CD4-positive, CD25-positive, alpha-beta regulatory T cell (primary cell): Measurements from ENCODE around the gene IQGAP1. TPM values are rescaled to one million over a fixed set of nuclear protein-coding genes. Genes with fewer than 3 reads are reported as not detected.
"Not testable (repeated sequence)": the region's sequence is repeated elsewhere in the genome, so short reads cannot be mapped to it uniquely, and the experiment has no call there.

Experiments
- ATAC-seq, 2 donors: fragments of 150-1000 bp; cut with Tn5 transposase; one replicate each; pipeline ENCODE4 v1.10.0; 2021; ENCODE audit warnings: low read depth in 2 of 2, moderate number of reproducible peaks in 2 of 2, moderate library complexity in 1 of 2
- DNase-seq, 3 donors: peaks; one replicate each; pipeline versions ENCODE4 v3.0.0 to v3.0.0-alpha.2; 2012 to 2022; ENCODE audit warnings: mixed read lengths in 1 of 3
- H3K27ac ChIP-seq: one replicate; pipeline ENCODE4 v1.7.0; 2013; ENCODE audit warnings: mild to moderate bottlenecking, low read length; ENCODE audit not compliant: insufficient read depth, poor library complexity, severe bottlenecking
- H3K27me3 ChIP-seq: one replicate; pipeline ENCODE4 v1.7.0; 2013; ENCODE audit warnings: low read length; ENCODE audit not compliant: control insufficient read depth, insufficient read depth
- H3K36me3 ChIP-seq: one replicate; pipeline ENCODE4 v1.7.0; 2013; ENCODE audit warnings: mild to moderate bottlenecking, low read length, moderate library complexity; ENCODE audit not compliant: control insufficient read depth, insufficient read depth
- H3K4me1 ChIP-seq: 2 replicates; pipeline ENCODE4 v1.7.0; 2013; ENCODE audit warnings: mild to moderate bottlenecking, low read length; ENCODE audit not compliant: insufficient read depth, control insufficient read depth, poor library complexity, severe bottlenecking
- H3K4me3 ChIP-seq: one replicate; pipeline ENCODE4 v1.7.0; 2013; ENCODE audit warnings: low read depth, mild to moderate bottlenecking, low read length, moderate library complexity
- H3K9me3 ChIP-seq, 2 experiments: 1 replicate in 1 of 2; 2 replicates in 1 of 2; pipeline ENCODE4 v1.7.0; 2013; ENCODE audit warnings: low read length in 2 of 2, mild to moderate bottlenecking in 1 of 2, moderate library complexity in 1 of 2; ENCODE audit not compliant: control insufficient read depth in 2 of 2
- H3K27ac Mint-ChIP-seq, 3 donors: one replicate each; pipeline ENCODE4 v1.8.0; 2020 to 2022; ENCODE audit warnings: mild to moderate bottlenecking in 3 of 3, mixed read lengths in 3 of 3, moderate library complexity in 2 of 3
- H3K27me3 Mint-ChIP-seq: one replicate; pipeline ENCODE4 v1.8.0; 2022; ENCODE audit warnings: mild to moderate bottlenecking, mixed read lengths
- H3K36me3 Mint-ChIP-seq: one replicate; pipeline ENCODE4 v1.8.0; 2020; ENCODE audit warnings: mixed read lengths
- H3K4me1 Mint-ChIP-seq, 4 donors: one replicate each; pipeline ENCODE4 v1.8.0; 2020 to 2022; ENCODE audit warnings: mixed read lengths in 4 of 4, mild to moderate bottlenecking in 1 of 4
- H3K4me3 Mint-ChIP-seq, 4 donors: one replicate each; pipeline ENCODE4 v1.8.0; 2020 to 2022; ENCODE audit warnings: mild to moderate bottlenecking in 4 of 4, mixed read lengths in 4 of 4, moderate library complexity in 3 of 4
- H3K9me3 Mint-ChIP-seq, 7 donors: one replicate each; pipeline ENCODE4 v1.8.0; 2020 to 2022; ENCODE audit warnings: mixed read lengths in 7 of 7, mild to moderate bottlenecking in 3 of 7, moderate library complexity in 2 of 7
- polyA plus RNA-seq, 4 donors: library from polyadenylated mRNA; unstranded; fragments of 300-500 nt; fragmentation: Illumina TruSeq; gene quantifications; one replicate each; pipeline ENCODE4 v1.2.3, GENCODE V29; 2021
- total RNA-seq: library from RNA; stranded (reverse); gene quantifications from one replicate; pipeline ENCODE4 v1.2.3, GENCODE V29; 2022

IQGAP1 gene
- total and polyA plus RNA-seq, 5 donors from 2014 or later: 98.2 to 198 (median 144) TPM

- H3K4me1 ChIP-seq, H3K9me3 ChIP-seq, H3K27ac ChIP-seq, H3K9me3 Mint-ChIP-seq, H3K27me3 ChIP-seq, H3K27me3 Mint-ChIP-seq, H3K4me3 ChIP-seq, H3K36me3 Mint-ChIP-seq, H3K36me3 ChIP-seq: not testable (repeated sequence)
- Mint-ChIP-seq H3K4me1 (peaks cover 0 to 23% (median 10%) of the 10 kb centered on the region in 4 donors), H3K27ac (peak overlapping the region; percentile 79 to 92 (median 79)), H3K4me3 (peak overlapping the region in 2 of 4 donors; percentile 19 to 74)
- DNase-seq: peak in 2 of 3 donors; percentile 19 to 31
- ATAC-seq: peak in 1 of 2 donors; percentile 31
These were observed 123.2 kb downstream of the IQGAP1 start for GRCh38 chr15:90511211-90511618.

- no peak overlapping the region for H3K27ac Mint-ChIP-seq
These were observed 124.2 kb downstream of the IQGAP1 start for GRCh38 chr15:90512276-90512675.

GRCh38 chr15:90512981-90513380 lies 124.9 kb downstream of the IQGAP1 start:
- H3K4me1 ChIP-seq: no peaks in the 10 kb centered on the region
- no peaks in the 10 kb centered on the region for H3K27me3 ChIP-seq
- DNase-seq (no peak), ATAC-seq (no peak)
- H3K4me3 Mint-ChIP-seq: no peak overlapping the region
- H3K9me3 ChIP-seq: no peaks in the 10 kb centered on the region
- H3K27ac ChIP-seq: no peak overlapping the region
- H3K36me3 Mint-ChIP-seq: no peaks in the 10 kb centered on the region
- H3K27ac Mint-ChIP-seq: no peak overlapping the region
- H3K9me3 Mint-ChIP-seq: peaks cover 0 to 2% (median 0%) of the 10 kb centered on the region in 7 donors
- H3K36me3 ChIP-seq: no peaks in the 10 kb centered on the region
- H3K4me3 ChIP-seq: no peak overlapping the region
- peaks cover 0 to 23% (median 10%) of the 10 kb centered on the region in 4 donors for H3K4me1 Mint-ChIP-seq
- no peaks in the 10 kb centered on the region for H3K27me3 Mint-ChIP-seq

More at GRCh38 chr15:90512276-90512675, 124.2 kb downstream of the IQGAP1 start:
- Mint-ChIP-seq H3K27me3 (no peaks in the 10 kb centered on the region), H3K36me3 (no peaks in the 10 kb centered on the region), H3K4me3 (peak overlapping the region in 1 of 4 donors; percentile 74), H3K4me1 (peaks cover 0 to 23% (median 10%) of the 10 kb centered on the region in 4 donors), H3K9me3 (peaks cover 0 to 2% (median 0%) of the 10 kb centered on the region in 7 donors)
- DNase-seq: no peak
- Histone ChIP-seq H3K9me3 (no peaks in the 10 kb centered on the region), H3K27me3 (no peaks in the 10 kb centered on the region), H3K27ac (no peak overlapping the region), H3K36me3 (no peaks in the 10 kb centered on the region), H3K4me1 (no peaks in the 10 kb centered on the region), H3K4me3 (no peak overlapping the region)
- no peak for ATAC-seq

GRCh38 chr15:90513448-90513847 lies 125.4 kb downstream of the IQGAP1 start:
- H3K27ac ChIP-seq: no peak overlapping the region
- H3K4me3 ChIP-seq: no peak overlapping the region
- peaks cover 0 to 23% (median 10%) of the 10 kb centered on the region in 4 donors for H3K4me1 Mint-ChIP-seq
- no peak overlapping the region for H3K4me3 Mint-ChIP-seq
- no peak for ATAC-seq
- no peak overlapping the region for H3K27ac Mint-ChIP-seq
- no peaks in the 10 kb centered on the region for H3K27me3 Mint-ChIP-seq
- no peaks in the 10 kb centered on the region for H3K27me3 ChIP-seq
- no peaks in the 10 kb centered on the region for H3K36me3 ChIP-seq
- no peak for DNase-seq
- H3K4me1 ChIP-seq: no peaks in the 10 kb centered on the region
- H3K36me3 Mint-ChIP-seq: no peaks in the 10 kb centered on the region
- no peaks in the 10 kb centered on the region for H3K9me3 ChIP-seq
- peaks cover 0 to 2% (median 0%) of the 10 kb centered on the region in 7 donors for H3K9me3 Mint-ChIP-seq

GRCh38 chr15:90513893-90514292 lies 125.9 kb downstream of the IQGAP1 start:
- not testable (repeated sequence) for H3K4me1 ChIP-seq, H3K27me3 ChIP-seq, DNase-seq, H3K36me3 ChIP-seq, ATAC-seq, H3K27ac Mint-ChIP-seq, H3K4me3 ChIP-seq, H3K4me3 Mint-ChIP-seq, H3K27ac ChIP-seq, H3K9me3 ChIP-seq, H3K27me3 Mint-ChIP-seq, H3K36me3 Mint-ChIP-seq, H3K9me3 Mint-ChIP-seq
- H3K4me1 Mint-ChIP-seq: peaks cover 0 to 23% (median 10%) of the 10 kb centered on the region in 4 donors

GRCh38 chr15:90519688-90520087 lies 131.6 kb downstream of the IQGAP1 start:
- Histone ChIP-seq H3K4me3 (no peak overlapping the region), H3K27ac (no peak overlapping the region), H3K27me3 (no peaks in the 10 kb centered on the region), H3K4me1 (no peaks in the 10 kb centered on the region), H3K36me3 (no peaks in the 10 kb centered on the region), H3K9me3 (no peaks in the 10 kb centered on the region)
- H3K4me3 Mint-ChIP-seq: no peak overlapping the region
- no peaks in the 10 kb centered on the region for H3K9me3 Mint-ChIP-seq
- H3K27me3 Mint-ChIP-seq: no peaks in the 10 kb centered on the region
- DNase-seq (no peak), ATAC-seq (no peak)
- no peak overlapping the region for H3K27ac Mint-ChIP-seq
- no peaks in the 10 kb centered on the region for H3K36me3 Mint-ChIP-seq
- H3K4me1 Mint-ChIP-seq: peaks cover 0 to 3% (median 2%) of the 10 kb centered on the region in 4 donors

- H3K36me3 Mint-ChIP-seq: no peaks in the 10 kb centered on the region
- H3K4me1 Mint-ChIP-seq: peaks cover 0 to 3% (median 2%) of the 10 kb centered on the region in 4 donors
These were observed 132.3 kb downstream of the IQGAP1 start for GRCh38 chr15:90520365-90520764.

GRCh38 chr15:90523373-90523772 lies 135.3 kb downstream of the IQGAP1 start:
- no peaks in the 10 kb centered on the region for H3K27me3 ChIP-seq
- ATAC-seq (no peak), DNase-seq (no peak)
- Mint-ChIP-seq H3K4me1 (peaks cover 0 to 5% (median 3%) of the 10 kb centered on the region in 4 donors), H3K9me3 (no peaks in the 10 kb centered on the region), H3K27ac (no peak overlapping the region), H3K27me3 (no peaks in the 10 kb centered on the region), H3K4me3 (no peak overlapping the region), H3K36me3 (no peaks in the 10 kb centered on the region)
- H3K4me3 ChIP-seq: no peak overlapping the region
- no peaks in the 10 kb centered on the region for H3K4me1 ChIP-seq
- no peaks in the 10 kb centered on the region for H3K36me3 ChIP-seq
- H3K27ac ChIP-seq: no peak overlapping the region
- H3K9me3 ChIP-seq: no peaks in the 10 kb centered on the region

More at GRCh38 chr15:90520365-90520764, 132.3 kb downstream of the IQGAP1 start:
- H3K27me3 Mint-ChIP-seq: no peaks in the 10 kb centered on the region
- Histone ChIP-seq H3K27me3 (no peaks in the 10 kb centered on the region), H3K4me3 (no peak overlapping the region), H3K4me1 (no peaks in the 10 kb centered on the region), H3K36me3 (no peaks in the 10 kb centered on the region), H3K9me3 (no peaks in the 10 kb centered on the region), H3K27ac (no peak overlapping the region)
- ATAC-seq (no peak), DNase-seq (no peak)
- H3K9me3 Mint-ChIP-seq: no peaks in the 10 kb centered on the region
- H3K27ac Mint-ChIP-seq: no peak overlapping the region
- H3K4me3 Mint-ChIP-seq: no peak overlapping the region
